IMR-90 (cell line): ENCODE results near the gene FAAP100. TPM values are rescaled to one million over a fixed set of nuclear protein-coding genes. Genes with fewer than 3 reads are reported as not detected.
"Not testable (repeated sequence)": the region's sequence is repeated elsewhere in the genome, so short reads cannot be mapped to it uniquely, and the experiment has no call there.

Experiments
- ATAC-seq: fragments of 200-7000 bp; cut with Tn5 transposase; 2 replicates; pipeline ENCODE4 v1.9.1; 2020; ENCODE audit warnings: low read depth, mild to moderate bottlenecking, moderate library complexity
- BruUV-seq: library from RNA; stranded (reverse); fragments of 400-500 nt; replicated peaks from 2 replicates; lab custom pipeline; 2021; lab: Mats Ljungman, UMichigan
- CTCF ChIA-PET: fragments of 300-600 bp; formaldehyde crosslinking; extraction: SDS; loops from one replicate; lab custom pipeline; 2021; ENCODE audit warnings: antibody characterized with exemption; lab: Yijun Ruan, JAX
- POLR2A ChIA-PET: fragments of 300-600 bp; sonication (Branson Sonifier 250); formaldehyde crosslinking; loops from one replicate; lab custom pipeline; 2022; ENCODE audit warnings: antibody characterized with exemption; ENCODE audit not compliant: unreplicated experiment; lab: Charles Lee
- DNase-seq: peaks from one replicate; pipeline ENCODE4 v3.0.0; 2013
- H2AFZ ChIP-seq: replicated peaks from 2 replicates; pipeline ENCODE3; 2013; ENCODE audit warnings: low read length, mild to moderate bottlenecking; ENCODE audit not compliant: poor library complexity
- H2AK5ac ChIP-seq: 2 replicates; pipeline ENCODE4 v1.6.1; 2013; ENCODE audit warnings: low read depth, low read length, inconsistent platforms
- H2AK9ac ChIP-seq: replicated peaks from 2 replicates; pipeline ENCODE3; 2013; ENCODE audit warnings: mild to moderate bottlenecking, low read depth, low read length, moderate library complexity; ENCODE audit not compliant: poor library complexity
- H2BK120ac ChIP-seq: 2 replicates; pipeline ENCODE4 v1.6.1; 2013; ENCODE audit warnings: low read depth, low read length, inconsistent platforms
- H2BK15ac ChIP-seq: 3 replicates; pipeline ENCODE4 v1.6.1; 2013; ENCODE audit warnings: low read depth, low read length, inconsistent platforms
- H2BK20ac ChIP-seq: 2 replicates; pipeline ENCODE4 v1.6.1; 2013; ENCODE audit warnings: low read depth, mild to moderate bottlenecking, inconsistent platforms, low read length, moderate library complexity
- H2BK5ac ChIP-seq: 2 replicates; pipeline ENCODE4 v1.6.1; 2013; ENCODE audit warnings: mild to moderate bottlenecking, low read depth, low read length, inconsistent platforms; ENCODE audit not compliant: poor library complexity, severe bottlenecking
- H3K14ac ChIP-seq: replicated peaks from 2 replicates; pipeline ENCODE4 v1.6.1; 2013; ENCODE audit warnings: low read depth, low read length, inconsistent platforms
- H3K18ac ChIP-seq: 2 replicates; pipeline ENCODE4 v1.6.1; 2013; ENCODE audit warnings: low read depth, low read length, control low read depth
- H3K23ac ChIP-seq: 2 replicates; pipeline ENCODE4 v1.6.1; 2013; ENCODE audit warnings: low read depth, low read length, inconsistent platforms
- H3K27ac ChIP-seq: 2 replicates; pipeline ENCODE4 v1.5.1; 2013; ENCODE audit warnings: mild to moderate bottlenecking, control low read depth, low read length; ENCODE audit not compliant: insufficient read depth
- H3K27me3 ChIP-seq: 2 replicates; pipeline ENCODE4 v1.6.1; 2013; ENCODE audit warnings: low read length; ENCODE audit not compliant: control insufficient read depth, insufficient read depth
- H3K36me3 ChIP-seq: 2 replicates; pipeline ENCODE4 v1.6.1; 2013; ENCODE audit warnings: low read length, mixed read lengths; ENCODE audit not compliant: control insufficient read depth, insufficient read depth
- H3K4ac ChIP-seq: 2 replicates; pipeline ENCODE4 v1.6.1; 2013; ENCODE audit warnings: low read depth, low read length, inconsistent platforms
- H3K4me1 ChIP-seq: 2 replicates; pipeline ENCODE4 v1.6.1; 2013; ENCODE audit warnings: low read length, mixed read lengths; ENCODE audit not compliant: control insufficient read depth, insufficient read depth
- H3K4me2 ChIP-seq: 2 replicates; pipeline ENCODE4 v1.6.1; 2013; ENCODE audit warnings: low read depth, mild to moderate bottlenecking, control low read depth, low read length, moderate library complexity
- H3K4me3 ChIP-seq: 2 replicates; pipeline ENCODE4 v1.5.1; 2013; ENCODE audit warnings: low read depth, mild to moderate bottlenecking, control low read depth, low read length, moderate library complexity; ENCODE audit not compliant: insufficient read depth
- H3K56ac ChIP-seq: 2 replicates; pipeline ENCODE4 v1.6.1; 2013; ENCODE audit warnings: low read length, inconsistent platforms; ENCODE audit not compliant: insufficient read depth; ENCODE audit errors: extremely low read depth
- H3K79me1 ChIP-seq, 2 experiments: 2 replicates each; pipeline ENCODE4 v1.6.1; 2013; ENCODE audit warnings: low read length in 2 of 2, inconsistent platforms in 1 of 2, low read depth in 1 of 2
- H3K9ac ChIP-seq: 2 replicates; pipeline ENCODE4 v1.6.1; 2013; ENCODE audit warnings: low read depth, low read length, control low read depth
- H3K9me1 ChIP-seq: 2 replicates; pipeline ENCODE4 v1.6.1; 2013; ENCODE audit warnings: low read length, inconsistent platforms; ENCODE audit not compliant: insufficient read depth
- H3K9me3 ChIP-seq: 2 replicates; pipeline ENCODE4 v1.6.1; 2013; ENCODE audit warnings: low read length; ENCODE audit not compliant: control insufficient read depth, insufficient read depth
- H4K20me1 ChIP-seq: 2 replicates; pipeline ENCODE4 v1.6.1; 2013; ENCODE audit warnings: low read length, inconsistent platforms; ENCODE audit not compliant: insufficient read depth
- H4K5ac ChIP-seq: 2 replicates; pipeline ENCODE4 v1.6.1; 2013; ENCODE audit warnings: mild to moderate bottlenecking, low read depth, low read length, control low read depth
- H4K8ac ChIP-seq, 2 experiments: 2 replicates each; pipeline ENCODE4 v1.6.1; 2013; ENCODE audit warnings: low read depth in 2 of 2, low read length in 2 of 2, control low read depth in 1 of 2, inconsistent platforms in 1 of 2
- H4K91ac ChIP-seq: 2 replicates; pipeline ENCODE4 v1.6.1; 2013; ENCODE audit warnings: low read depth, low read length, inconsistent platforms; ENCODE audit not compliant: insufficient read depth
- BHLHE40 ChIP-seq: fragments of 150-350 bp; IDR thresholded peaks from 2 replicates; pipeline ENCODE4 v1.6.1; 2016; ENCODE audit warnings: mild to moderate bottlenecking, low read depth, low read length
- CTCF ChIP-seq: conservative IDR thresholded peaks from 2 replicates; pipeline ENCODE4 v1.5.1; 2012; ENCODE audit warnings: mild to moderate bottlenecking, low read depth, low read length, improper control_type of control experiment
- SMC3 ChIP-seq: fragments of 150-350 bp; IDR thresholded peaks from 2 replicates; pipeline ENCODE4 v1.6.1; 2016; ENCODE audit warnings: low read depth, mild to moderate bottlenecking, antibody characterized with exemption, low read length, moderate library complexity
- WGBS, 2 experiments: methylation state at CpG; one replicate each; pipeline versions ENCODE4 v1.1.5 to v1.1.7; 2013; ENCODE audit warnings: missing lambda C conversion rate in 2 of 2; ENCODE audit not compliant: insufficient read length in 1 of 2; ENCODE audit errors: extremely low coverage in 2 of 2; 5-methylcytosine and 5-hydroxymethylcytosine counted together
- dilution Hi-C: fragments of 300-500 bp; cut with HindIII; formaldehyde crosslinking; loops from one replicate; pipeline ENCODE4 v1.14.3; 2018; ENCODE audit warnings: low sequenced_read_pairs; ENCODE audit not compliant: unreplicated experiment
- in situ Hi-C: fragments of 300-500 bp; cut with MboI; formaldehyde crosslinking; loops from 3 replicates; pipeline ENCODE4 v1.14.3; 2019; ENCODE audit warnings: low sequenced_read_pairs, inconsistent platforms, mixed read lengths
- intact Hi-C: fragments of 100-400 bp; cut with micrococcal nuclease; formaldehyde crosslinking; loops from 2 replicates; pipeline ENCODE4 v1.10.0; 2022
- polyA plus RNA-seq, 3 experiments: library from polyadenylated mRNA; depleted of rRNA; stranded (reverse); fragments of >200 nt; gene quantifications; 2 replicates each; pipeline ENCODE4 v1.2.3, GENCODE V29; 2012; ENCODE audit warnings: low replicate concordance in 1 of 3
- total RNA-seq: library from RNA; depleted of rRNA; stranded (reverse); fragments of >200 nt; gene quantifications from 2 replicates; pipeline ENCODE4 v1.2.3, GENCODE V29; 2012

FAAP100 gene
- total and polyA plus RNA-seq, 2 of the 4 experiments (the other 2 are of a cell fraction): 7.9 to 24.8 TPM

DNA sequence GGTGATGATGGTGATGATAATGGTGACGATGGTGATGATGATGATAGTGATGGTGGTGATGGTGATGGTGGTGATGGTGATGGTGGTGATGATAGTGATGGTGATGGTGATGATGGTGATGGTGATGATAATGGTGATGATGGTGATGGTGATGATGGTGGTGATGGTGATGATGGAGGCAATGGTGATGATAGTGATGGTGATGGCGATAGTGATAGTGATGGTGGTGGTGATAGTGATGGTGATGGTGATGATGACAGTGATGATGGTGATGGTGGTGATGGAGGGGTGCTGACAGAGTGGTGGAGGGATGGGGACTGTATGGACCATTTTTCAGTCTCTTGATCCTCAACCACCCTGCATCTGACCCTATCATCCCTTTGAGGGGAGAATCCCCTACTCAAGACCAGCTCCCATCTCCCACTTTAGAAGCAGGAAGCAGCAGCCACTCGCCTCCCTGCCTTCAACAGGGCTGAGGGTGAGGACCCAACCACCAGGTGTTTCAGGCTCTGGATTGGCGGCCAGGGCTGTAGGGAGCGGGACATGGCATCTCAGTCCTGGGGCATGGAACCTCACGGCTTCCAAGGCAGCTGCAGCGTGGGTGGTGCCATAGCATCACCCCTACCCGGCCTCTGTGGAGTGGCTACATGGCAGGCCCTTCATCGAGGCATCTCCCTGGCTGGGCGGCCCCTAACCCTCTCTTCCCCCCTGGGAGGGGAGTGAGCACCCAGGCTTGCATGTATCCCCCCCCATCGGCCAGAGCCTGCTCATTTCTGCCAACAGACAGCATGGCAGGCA is 19.5 kb downstream of the FAAP100 start (continued):
- no peak for TF ChIP-seq CTCF
- no peak for TF ChIP-seq BHLHE40
- no peak for TF ChIP-seq SMC3

- H4K5ac ChIP-seq, BruUV-seq, intact Hi-C loops, dilution Hi-C loops, H3K56ac ChIP-seq, H3K4me3 ChIP-seq, H2AFZ ChIP-seq, H3K9ac ChIP-seq, H3K36me3 ChIP-seq, H2AK9ac ChIP-seq, in situ Hi-C loops, ATAC-seq, H3K23ac ChIP-seq, H4K8ac ChIP-seq, POLR2A ChIA-PET, H3K27ac ChIP-seq, H4K91ac ChIP-seq, H2BK20ac ChIP-seq, H3K9me1 ChIP-seq, H3K4me1 ChIP-seq, H3K9me3 ChIP-seq, H3K4me2 ChIP-seq, DNase-seq, H3K79me1 ChIP-seq, H2BK120ac ChIP-seq, H3K14ac ChIP-seq, H4K20me1 ChIP-seq, H3K18ac ChIP-seq, H2AK5ac ChIP-seq, H2BK15ac ChIP-seq, H3K4ac ChIP-seq, CTCF ChIA-PET: not testable (repeated sequence)
- WGBS, 2 experiments: 98% methylated on average over 3 of the region's 3 CpGs; no CpG with 5 or more reads in 1 of the 2 experiments
- H3K27me3 ChIP-seq: peaks cover 18% of the 10 kb centered on the region
- H2BK5ac ChIP-seq: peak overlapping the region; percentile 39
These were observed 20.2 kb downstream of the FAAP100 start for GRCh38 chr17:81531998-81532404.

DNA sequence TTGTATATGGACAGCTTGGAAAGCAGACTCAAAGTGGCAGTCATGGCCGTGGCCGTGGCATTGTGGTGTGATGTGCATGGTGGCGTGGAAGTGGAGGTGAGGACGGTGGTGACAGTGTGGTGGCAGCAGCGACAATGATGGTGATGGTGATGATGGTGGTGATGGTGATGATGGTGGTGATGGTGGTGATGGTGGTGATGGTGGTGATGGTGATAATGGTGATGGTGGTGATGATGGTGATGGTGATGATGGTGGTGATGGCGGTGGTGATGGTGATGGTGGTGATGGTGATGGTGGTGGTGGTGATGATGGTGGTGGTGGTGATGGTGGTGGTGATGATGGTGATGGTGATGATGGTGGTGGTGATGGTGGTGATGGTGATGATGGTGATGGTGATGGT is 21.1 kb downstream of the FAAP100 start:
- peaks cover 11% of the 10 kb centered on the region for H3K27me3 ChIP-seq
- POLR2A ChIA-PET, H2BK20ac ChIP-seq, H3K23ac ChIP-seq, H3K4me2 ChIP-seq, H2AFZ ChIP-seq, H4K91ac ChIP-seq, H3K79me1 ChIP-seq, H3K56ac ChIP-seq, dilution Hi-C loops, BruUV-seq, H3K36me3 ChIP-seq, H3K4me1 ChIP-seq, H3K27ac ChIP-seq, H2BK15ac ChIP-seq, H3K14ac ChIP-seq, intact Hi-C loops, CTCF ChIA-PET, H3K9ac ChIP-seq, H3K4me3 ChIP-seq, in situ Hi-C loops, H4K20me1 ChIP-seq, H2AK9ac ChIP-seq, H2BK120ac ChIP-seq, H3K18ac ChIP-seq, H3K4ac ChIP-seq, H4K5ac ChIP-seq, H4K8ac ChIP-seq, ATAC-seq, DNase-seq, H3K9me1 ChIP-seq, H3K9me3 ChIP-seq, H2AK5ac ChIP-seq: not testable (repeated sequence)
- H2BK5ac ChIP-seq: peak overlapping the region; percentile 44
- 98% methylated on average over 5 of the region's 6 CpGs; no CpG with 5 or more reads in 1 of the 2 experiments for WGBS, 2 experiments
